HG03378 (cell line): ENCODE measurements around the gene INSIG1.
A peak's percentile ranks its signal among the peaks of the same experiment; 100 is the strongest.

Source experiments
- ATAC-seq: cut with Tn5 transposase; IDR thresholded peaks from one replicate; pipeline ENCODE4 v1.9.1; 2021; ENCODE audit warnings: mild to moderate bottlenecking, moderate library complexity; ENCODE audit not compliant: unreplicated experiment

INSIG1 gene

GRCh38 chr7:155324012-155324917 is 26.6 kb downstream of the INSIG1 start:
- no peak for ATAC-seq

GRCh38 chr7:155324918-155325235 is 27.2 kb downstream of the INSIG1 start:
- no peak for ATAC-seq

GRCh38 chr7:155326385-155326784 is 28.7 kb downstream of the INSIG1 start:
- ATAC-seq = no peak

GRCh38 chr7:155327590-155328320 is 30.1 kb downstream of the INSIG1 start:
- no peak for ATAC-seq

- ATAC-seq = no peak
Measured at GRCh38 chr7:155329225-155329624, 31.5 kb downstream of the INSIG1 start.

GRCh38 chr7:155331396-155331795 is 33.7 kb downstream of the INSIG1 start:
- no peak for ATAC-seq

- ATAC-seq = no peak
Measured at GRCh38 chr7:155333346-155334234, 35.9 kb downstream of the INSIG1 start.

GRCh38 chr7:155336812-155337602 is 39.3 kb downstream of the INSIG1 start:
- no peak for ATAC-seq

- ATAC-seq = no peak
Measured at GRCh38 chr7:155337946-155338631, 40.4 kb downstream of the INSIG1 start.

- ATAC-seq = no peak
Measured at GRCh38 chr7:155338632-155339320, 41.1 kb downstream of the INSIG1 start.

- ATAC-seq = no peak
Measured at GRCh38 chr7:155339474-155339873, 41.8 kb downstream of the INSIG1 start.

- ATAC-seq = no peak
Measured at GRCh38 chr7:155340071-155340531, 42.4 kb downstream of the INSIG1 start.

GRCh38 chr7:155340721-155341120 is 43.0 kb downstream of the INSIG1 start:
- ATAC-seq = no peak

GRCh38 chr7:155341463-155341983 is 43.8 kb downstream of the INSIG1 start:
- ATAC-seq = no peak

GRCh38 chr7:155342313-155342712 is 44.6 kb downstream of the INSIG1 start:
- no peak for ATAC-seq

- ATAC-seq = no peak
Measured at GRCh38 chr7:155343150-155343549, 45.5 kb downstream of the INSIG1 start.

GRCh38 chr7:155343661-155344121 is 46.0 kb downstream of the INSIG1 start:
- ATAC-seq = no peak

GRCh38 chr7:155344270-155344617 is 46.6 kb downstream of the INSIG1 start:
- ATAC-seq = peak; percentile 24
